GM23338 (cell line): ENCODE measurements around the gene LMOD1. TPM values are rescaled to one million over a fixed set of nuclear protein-coding genes. Genes with fewer than 3 reads are reported as not detected.

Experiments
- ATAC-seq: fragments of 200-7000 bp; cut with Tn5 transposase; 3 replicates; pipeline ENCODE4 v1.9.1; 2020
- DNase-seq: peaks from one replicate; pipeline ENCODE4 v3.0.0-alpha.2; 2015; ENCODE audit warnings: low spot score
- H2AFZ ChIP-seq: fragments of 200-600 bp; sonication (generic); 2 replicates; pipeline ENCODE4 v1.8.0; 2016; ENCODE audit warnings: antibody characterized with exemption, mild to moderate bottlenecking, moderate library complexity
- H3F3A ChIP-seq: fragments of 200-600 bp; sonication (generic); replicated peaks from 2 replicates; pipeline ENCODE4 v1.8.0; 2017; ENCODE audit warnings: antibody characterized with exemption, mixed run types, low read depth
- H3K27ac ChIP-seq: fragments of 200-600 bp; sonication (generic); 2 replicates; pipeline ENCODE4 v1.6.1; 2016; ENCODE audit warnings: low read depth
- H3K27me3 ChIP-seq: fragments of 200-600 bp; sonication (generic); 2 replicates; pipeline ENCODE4 v1.8.0; 2016; ENCODE audit warnings: mild to moderate bottlenecking, mixed run types, moderate library complexity; ENCODE audit not compliant: insufficient read depth
- H3K36me3 ChIP-seq: fragments of 200-600 bp; sonication (generic); 2 replicates; pipeline ENCODE4 v1.8.0; 2016; ENCODE audit warnings: mild to moderate bottlenecking; ENCODE audit not compliant: insufficient read depth
- H3K4me1 ChIP-seq: fragments of 200-600 bp; sonication (generic); 2 replicates; pipeline ENCODE4 v1.8.0; 2016; ENCODE audit warnings: mild to moderate bottlenecking, moderate library complexity; ENCODE audit not compliant: insufficient read depth
- H3K4me2 ChIP-seq: fragments of 200-600 bp; sonication (generic); 2 replicates; pipeline ENCODE4 v1.7.1; 2017; ENCODE audit warnings: mixed run types
- H3K4me3 ChIP-seq: fragments of 200-600 bp; sonication (generic); 2 replicates; pipeline ENCODE4 v1.6.1; 2016; ENCODE audit warnings: mixed run types
- H3K79me2 ChIP-seq: fragments of 200-600 bp; sonication (generic); replicated peaks from 2 replicates; pipeline ENCODE4 v1.8.0; 2017; ENCODE audit warnings: mild to moderate bottlenecking; ENCODE audit not compliant: insufficient read depth
- H3K9me2 ChIP-seq: fragments of 200-600 bp; sonication (generic); 2 replicates; pipeline ENCODE4 v1.8.0; 2017; ENCODE audit not compliant: insufficient read depth
- H4K20me1 ChIP-seq: fragments of 200-600 bp; sonication (generic); replicated peaks from 2 replicates; pipeline ENCODE4 v1.8.0; 2017; ENCODE audit warnings: mild to moderate bottlenecking; ENCODE audit not compliant: insufficient read depth
- H3K27ac Mint-ChIP-seq: 2 replicates; pipeline ENCODE4 v1.8.0; 2020; ENCODE audit warnings: inconsistent platforms, mild to moderate bottlenecking, moderate library complexity, mixed read lengths
- H3K27me3 Mint-ChIP-seq: 3 replicates; pipeline ENCODE4 v1.8.0; 2022; ENCODE audit warnings: low read depth, mild to moderate bottlenecking, moderate library complexity, mixed read lengths, inconsistent platforms; ENCODE audit not compliant: insufficient read depth, poor library complexity
- H3K36me3 Mint-ChIP-seq: 3 replicates; pipeline ENCODE4 v1.8.0; 2021; ENCODE audit warnings: low read depth, mild to moderate bottlenecking, inconsistent platforms, moderate library complexity, mixed read lengths
- H3K4me1 Mint-ChIP-seq: 3 replicates; pipeline ENCODE4 v1.8.0; 2020; ENCODE audit warnings: mild to moderate bottlenecking, inconsistent platforms, mixed read lengths
- H3K4me3 Mint-ChIP-seq: 3 replicates; pipeline ENCODE4 v1.8.0; 2021; ENCODE audit warnings: moderate library complexity, mild to moderate bottlenecking, inconsistent platforms, mixed read lengths
- H3K9me3 Mint-ChIP-seq: 3 replicates; pipeline ENCODE4 v1.8.0; 2020; ENCODE audit warnings: moderate library complexity, mild to moderate bottlenecking, inconsistent platforms, mixed read lengths
- CREB1 ChIP-seq: fragments of 250-450 bp; sonication (Bioruptor Pico); IDR thresholded peaks from 2 replicates; pipeline ENCODE4 v1.5.0; 2020; ENCODE audit warnings: low read depth, mild to moderate bottlenecking, moderate library complexity
- CTCF ChIP-seq, 2 experiments: fragments of 200-600 bp in 1 of 2; sonication (generic) in 1 of 2; conservative IDR thresholded peaks; 2 replicates each; pipeline versions ENCODE4 v1.5.1 to v1.6.1; 2016 to 2017; ENCODE audit warnings: antibody characterized with exemption in 2 of 2, low read depth in 2 of 2, mild to moderate bottlenecking in 2 of 2, moderate library complexity in 1 of 2
- EZH2 ChIP-seq: fragments of 200-600 bp; sonication (generic); IDR thresholded peaks from one replicate; pipeline ENCODE4 v1.8.0; 2017; ENCODE audit warnings: antibody characterized with exemption, mild to moderate bottlenecking, low read depth; ENCODE audit not compliant: unreplicated experiment
- EZH2phosphoT487 ChIP-seq: fragments of 200-600 bp; sonication (generic); IDR thresholded peaks from one replicate; pipeline ENCODE4 v1.8.1; 2018; ENCODE audit warnings: antibody characterized with exemption; ENCODE audit not compliant: unreplicated experiment
- JUNB ChIP-seq: IDR thresholded peaks from one replicate; pipeline ENCODE4 v1.6.1; 2016; ENCODE audit warnings: antibody characterized with exemption; ENCODE audit not compliant: unreplicated experiment
- NANOG ChIP-seq: IDR thresholded peaks from 2 replicates; pipeline ENCODE4 v1.6.1; 2016; ENCODE audit warnings: antibody characterized with exemption, borderline replicate concordance
- POLR2AphosphoS5 ChIP-seq: IDR thresholded peaks from 2 replicates; pipeline ENCODE4 v1.6.1; 2016; ENCODE audit warnings: antibody characterized with exemption, low read depth
- STAT1 ChIP-seq: IDR thresholded peaks from one replicate; pipeline ENCODE4 v1.6.1; 2016; ENCODE audit warnings: antibody characterized with exemption; ENCODE audit not compliant: unreplicated experiment
- ZNF114 ChIP-seq: fragments of 250-450 bp; sonication (Bioruptor Pico); IDR thresholded peaks from 2 replicates; pipeline ENCODE4 v1.5.0; 2020; ENCODE audit warnings: mild to moderate bottlenecking, moderate library complexity
- ZNF331 ChIP-seq: fragments of 250-450 bp; sonication (Bioruptor Pico); IDR thresholded peaks from 2 replicates; pipeline ENCODE4 v1.5.0; 2020; ENCODE audit warnings: low read depth, mild to moderate bottlenecking, moderate library complexity
- polyA plus RNA-seq: library from polyadenylated mRNA; unstranded; fragments of >200 nt; fragmentation: Nextera tagmentation; extraction: Ambion mirVana; gene quantifications from 2 replicates; pipeline ENCODE4 v1.2.1, GENCODE V29; 2016
- total RNA-seq: library from RNA; depleted of rRNA; stranded (reverse); fragments of >200 nt; shearing (Covaris generic); gene quantifications from 2 replicates; pipeline ENCODE4 v1.2.3, GENCODE V29; 2014
- TF ChIP-seq, protein P1 (sequence below): fragments of 250-450 bp; sonication (Bioruptor Pico); IDR thresholded peaks from 2 replicates; pipeline ENCODE4 v1.5.0; 2020; ENCODE audit warnings: mild to moderate bottlenecking, moderate library complexity
- TF ChIP-seq, protein P2 (sequence below): IDR thresholded peaks from one replicate; pipeline ENCODE4 v1.6.1; 2018; ENCODE audit warnings: antibody characterized with exemption; ENCODE audit not compliant: unreplicated experiment
- TF ChIP-seq, protein P3 (sequence below): IDR thresholded peaks from 2 replicates; pipeline ENCODE4 v1.6.1; 2016; ENCODE audit warnings: antibody characterized with exemption

The LMOD1 gene
- total and polyA plus RNA-seq, 2 experiments from 2014 or later, result 0.74 to 1.7 TPM

- Mint-ChIP-seq H3K9me3 (no peaks in the 10 kb centered on the region), H3K27ac (no peak overlapping the region), H3K4me1 (peaks cover 11% of the 10 kb centered on the region), H3K27me3 (peaks cover 4% of the 10 kb centered on the region), H3K36me3 (no peaks in the 10 kb centered on the region), H3K4me3 (no peak overlapping the region)
- H3K4me3 ChIP-seq, result no peak overlapping the region
- no peak overlapping the region for H2AFZ ChIP-seq
- TF ChIP-seq, protein P1, sequence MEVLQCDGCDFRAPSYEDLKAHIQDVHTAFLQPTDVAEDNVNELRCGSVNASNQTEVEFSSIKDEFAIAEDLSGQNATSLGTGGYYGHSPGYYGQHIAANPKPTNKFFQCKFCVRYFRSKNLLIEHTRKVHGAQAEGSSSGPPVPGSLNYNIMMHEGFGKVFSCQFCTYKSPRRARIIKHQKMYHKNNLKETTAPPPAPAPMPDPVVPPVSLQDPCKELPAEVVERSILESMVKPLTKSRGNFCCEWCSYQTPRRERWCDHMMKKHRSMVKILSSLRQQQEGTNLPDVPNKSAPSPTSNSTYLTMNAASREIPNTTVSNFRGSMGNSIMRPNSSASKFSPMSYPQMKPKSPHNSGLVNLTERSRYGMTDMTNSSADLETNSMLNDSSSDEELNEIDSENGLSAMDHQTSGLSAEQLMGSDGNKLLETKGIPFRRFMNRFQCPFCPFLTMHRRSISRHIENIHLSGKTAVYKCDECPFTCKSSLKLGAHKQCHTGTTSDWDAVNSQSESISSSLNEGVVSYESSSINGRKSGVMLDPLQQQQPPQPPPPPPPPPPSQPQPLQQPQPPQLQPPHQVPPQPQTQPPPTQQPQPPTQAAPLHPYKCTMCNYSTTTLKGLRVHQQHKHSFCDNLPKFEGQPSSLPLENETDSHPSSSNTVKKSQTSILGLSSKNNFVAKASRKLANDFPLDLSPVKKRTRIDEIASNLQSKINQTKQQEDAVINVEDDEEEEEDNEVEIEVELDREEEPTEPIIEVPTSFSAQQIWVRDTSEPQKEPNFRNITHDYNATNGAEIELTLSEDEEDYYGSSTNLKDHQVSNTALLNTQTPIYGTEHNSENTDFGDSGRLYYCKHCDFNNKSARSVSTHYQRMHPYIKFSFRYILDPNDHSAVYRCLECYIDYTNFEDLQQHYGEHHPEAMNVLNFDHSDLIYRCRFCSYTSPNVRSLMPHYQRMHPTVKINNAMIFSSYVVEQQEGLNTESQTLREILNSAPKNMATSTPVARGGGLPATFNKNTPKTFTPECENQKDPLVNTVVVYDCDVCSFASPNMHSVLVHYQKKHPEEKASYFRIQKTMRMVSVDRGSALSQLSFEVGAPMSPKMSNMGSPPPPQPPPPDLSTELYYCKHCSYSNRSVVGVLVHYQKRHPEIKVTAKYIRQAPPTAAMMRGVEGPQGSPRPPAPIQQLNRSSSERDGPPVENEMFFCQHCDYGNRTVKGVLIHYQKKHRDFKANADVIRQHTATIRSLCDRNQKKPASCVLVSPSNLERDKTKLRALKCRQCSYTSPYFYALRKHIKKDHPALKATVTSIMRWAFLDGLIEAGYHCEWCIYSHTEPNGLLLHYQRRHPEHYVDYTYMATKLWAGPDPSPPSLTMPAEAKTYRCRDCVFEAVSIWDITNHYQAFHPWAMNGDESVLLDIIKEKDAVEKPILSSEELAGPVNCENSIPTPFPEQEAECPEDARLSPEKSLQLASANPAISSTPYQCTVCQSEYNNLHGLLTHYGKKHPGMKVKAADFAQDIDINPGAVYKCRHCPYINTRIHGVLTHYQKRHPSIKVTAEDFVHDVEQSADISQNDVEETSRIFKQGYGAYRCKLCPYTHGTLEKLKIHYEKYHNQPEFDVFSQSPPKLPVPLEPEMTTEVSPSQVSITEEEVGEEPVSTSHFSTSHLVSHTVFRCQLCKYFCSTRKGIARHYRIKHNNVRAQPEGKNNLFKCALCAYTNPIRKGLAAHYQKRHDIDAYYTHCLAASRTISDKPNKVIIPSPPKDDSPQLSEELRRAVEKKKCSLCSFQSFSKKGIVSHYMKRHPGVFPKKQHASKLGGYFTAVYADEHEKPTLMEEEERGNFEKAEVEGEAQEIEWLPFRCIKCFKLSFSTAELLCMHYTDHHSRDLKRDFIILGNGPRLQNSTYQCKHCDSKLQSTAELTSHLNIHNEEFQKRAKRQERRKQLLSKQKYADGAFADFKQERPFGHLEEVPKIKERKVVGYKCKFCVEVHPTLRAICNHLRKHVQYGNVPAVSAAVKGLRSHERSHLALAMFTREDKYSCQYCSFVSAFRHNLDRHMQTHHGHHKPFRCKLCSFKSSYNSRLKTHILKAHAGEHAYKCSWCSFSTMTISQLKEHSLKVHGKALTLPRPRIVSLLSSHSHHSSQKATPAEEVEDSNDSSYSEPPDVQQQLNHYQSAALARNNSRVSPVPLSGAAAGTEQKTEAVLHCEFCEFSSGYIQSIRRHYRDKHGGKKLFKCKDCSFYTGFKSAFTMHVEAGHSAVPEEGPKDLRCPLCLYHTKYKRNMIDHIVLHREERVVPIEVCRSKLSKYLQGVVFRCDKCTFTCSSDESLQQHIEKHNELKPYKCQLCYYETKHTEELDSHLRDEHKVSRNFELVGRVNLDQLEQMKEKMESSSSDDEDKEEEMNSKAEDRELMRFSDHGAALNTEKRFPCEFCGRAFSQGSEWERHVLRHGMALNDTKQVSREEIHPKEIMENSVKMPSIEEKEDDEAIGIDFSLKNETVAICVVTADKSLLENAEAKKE, result no peak
- no peak for TF ChIP-seq EZH2
- no peak for TF ChIP-seq EZH2phosphoT487
- TF ChIP-seq, protein P2, sequence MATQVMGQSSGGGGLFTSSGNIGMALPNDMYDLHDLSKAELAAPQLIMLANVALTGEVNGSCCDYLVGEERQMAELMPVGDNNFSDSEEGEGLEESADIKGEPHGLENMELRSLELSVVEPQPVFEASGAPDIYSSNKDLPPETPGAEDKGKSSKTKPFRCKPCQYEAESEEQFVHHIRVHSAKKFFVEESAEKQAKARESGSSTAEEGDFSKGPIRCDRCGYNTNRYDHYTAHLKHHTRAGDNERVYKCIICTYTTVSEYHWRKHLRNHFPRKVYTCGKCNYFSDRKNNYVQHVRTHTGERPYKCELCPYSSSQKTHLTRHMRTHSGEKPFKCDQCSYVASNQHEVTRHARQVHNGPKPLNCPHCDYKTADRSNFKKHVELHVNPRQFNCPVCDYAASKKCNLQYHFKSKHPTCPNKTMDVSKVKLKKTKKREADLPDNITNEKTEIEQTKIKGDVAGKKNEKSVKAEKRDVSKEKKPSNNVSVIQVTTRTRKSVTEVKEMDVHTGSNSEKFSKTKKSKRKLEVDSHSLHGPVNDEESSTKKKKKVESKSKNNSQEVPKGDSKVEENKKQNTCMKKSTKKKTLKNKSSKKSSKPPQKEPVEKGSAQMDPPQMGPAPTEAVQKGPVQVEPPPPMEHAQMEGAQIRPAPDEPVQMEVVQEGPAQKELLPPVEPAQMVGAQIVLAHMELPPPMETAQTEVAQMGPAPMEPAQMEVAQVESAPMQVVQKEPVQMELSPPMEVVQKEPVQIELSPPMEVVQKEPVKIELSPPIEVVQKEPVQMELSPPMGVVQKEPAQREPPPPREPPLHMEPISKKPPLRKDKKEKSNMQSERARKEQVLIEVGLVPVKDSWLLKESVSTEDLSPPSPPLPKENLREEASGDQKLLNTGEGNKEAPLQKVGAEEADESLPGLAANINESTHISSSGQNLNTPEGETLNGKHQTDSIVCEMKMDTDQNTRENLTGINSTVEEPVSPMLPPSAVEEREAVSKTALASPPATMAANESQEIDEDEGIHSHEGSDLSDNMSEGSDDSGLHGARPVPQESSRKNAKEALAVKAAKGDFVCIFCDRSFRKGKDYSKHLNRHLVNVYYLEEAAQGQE, result no peak
- TF ChIP-seq POLR2AphosphoS5, result no peak
- no peak for TF ChIP-seq ZNF114 (CRISPR knock-in tag)
- TF ChIP-seq STAT1, result no peak
- TF ChIP-seq CREB1 (CRISPR knock-in tag), result no peak
- TF ChIP-seq CTCF (conservative IDR thresholded peaks at IDR 0.05; ENCODE audit: low read depth in 2 of 2), result no peak
- TF ChIP-seq, protein P3, sequence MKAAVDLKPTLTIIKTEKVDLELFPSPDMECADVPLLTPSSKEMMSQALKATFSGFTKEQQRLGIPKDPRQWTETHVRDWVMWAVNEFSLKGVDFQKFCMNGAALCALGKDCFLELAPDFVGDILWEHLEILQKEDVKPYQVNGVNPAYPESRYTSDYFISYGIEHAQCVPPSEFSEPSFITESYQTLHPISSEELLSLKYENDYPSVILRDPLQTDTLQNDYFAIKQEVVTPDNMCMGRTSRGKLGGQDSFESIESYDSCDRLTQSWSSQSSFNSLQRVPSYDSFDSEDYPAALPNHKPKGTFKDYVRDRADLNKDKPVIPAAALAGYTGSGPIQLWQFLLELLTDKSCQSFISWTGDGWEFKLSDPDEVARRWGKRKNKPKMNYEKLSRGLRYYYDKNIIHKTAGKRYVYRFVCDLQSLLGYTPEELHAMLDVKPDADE, result no peak
- TF ChIP-seq ZNF331 (CRISPR knock-in tag), result no peak
- TF ChIP-seq NANOG, result no peak
- no peak for TF ChIP-seq JUNB
- H3K4me1 ChIP-seq, result no peaks in the 10 kb centered on the region
- H3K36me3 ChIP-seq, result no peaks in the 10 kb centered on the region
- H3K27ac ChIP-seq, result no peak overlapping the region
- no peaks in the 10 kb centered on the region for H3K9me2 ChIP-seq
- no peaks in the 10 kb centered on the region for H3F3A ChIP-seq
- H3K27me3 ChIP-seq, result no peaks in the 10 kb centered on the region
- DNase-seq (no peak), ATAC-seq (peak; percentile 90)
- no peaks in the 10 kb centered on the region for H3K79me2 ChIP-seq
- H4K20me1 ChIP-seq, result no peaks in the 10 kb centered on the region
- H3K4me2 ChIP-seq, result no peak overlapping the region
These were observed 34.3 kb downstream of the LMOD1 start for GRCh38 chr1:201911826-201912571.
